ENCODE measurements around the gene MBOAT1. TPM values are rescaled to one million over a fixed set of nuclear protein-coding genes. Genes with fewer than 3 reads are reported as not detected.

The MBOAT1 gene
- total RNA-seq, 1 donor from 2014 or later = 1.1 TPM

DNA sequence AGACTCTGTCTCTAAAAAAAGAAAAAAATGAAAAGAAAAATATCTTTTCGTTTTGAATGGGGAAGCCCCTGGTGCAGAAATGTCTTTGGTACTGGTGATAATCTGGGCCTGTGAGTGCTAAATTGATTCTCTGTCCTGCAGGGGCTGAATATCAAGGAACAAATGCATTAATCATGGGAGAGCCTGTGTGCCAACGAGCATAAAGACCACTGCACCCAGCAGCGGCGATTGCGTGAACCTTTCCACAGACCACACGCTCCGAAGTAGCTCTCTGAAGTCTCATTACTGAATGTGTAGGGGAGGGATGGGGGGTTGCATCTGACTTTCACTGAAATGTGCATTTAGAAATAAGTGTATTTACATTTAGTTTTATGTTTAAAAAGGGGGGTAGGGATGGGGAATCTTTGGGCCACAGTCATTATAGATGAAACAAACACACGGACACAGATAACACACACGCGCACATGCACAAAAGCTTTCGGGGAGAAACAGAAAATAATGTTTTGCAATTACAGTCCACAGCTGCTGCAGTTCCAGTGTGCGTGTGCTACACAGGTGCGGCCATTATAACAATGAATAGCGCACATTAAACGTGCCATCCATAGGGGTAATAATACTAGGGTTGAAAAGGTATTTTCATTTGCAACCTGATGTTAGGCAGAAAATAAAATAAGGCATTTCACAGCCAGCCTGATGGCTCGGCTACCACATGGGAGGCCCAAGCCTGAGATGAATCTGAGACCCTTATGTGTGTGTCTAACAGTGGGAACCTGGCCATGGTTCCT, 154.0 kb downstream of the MBOAT1 start:
- DNase-seq (ENCODE audit: low spot score) = no peak
- TF ChIP-seq, protein P1, sequence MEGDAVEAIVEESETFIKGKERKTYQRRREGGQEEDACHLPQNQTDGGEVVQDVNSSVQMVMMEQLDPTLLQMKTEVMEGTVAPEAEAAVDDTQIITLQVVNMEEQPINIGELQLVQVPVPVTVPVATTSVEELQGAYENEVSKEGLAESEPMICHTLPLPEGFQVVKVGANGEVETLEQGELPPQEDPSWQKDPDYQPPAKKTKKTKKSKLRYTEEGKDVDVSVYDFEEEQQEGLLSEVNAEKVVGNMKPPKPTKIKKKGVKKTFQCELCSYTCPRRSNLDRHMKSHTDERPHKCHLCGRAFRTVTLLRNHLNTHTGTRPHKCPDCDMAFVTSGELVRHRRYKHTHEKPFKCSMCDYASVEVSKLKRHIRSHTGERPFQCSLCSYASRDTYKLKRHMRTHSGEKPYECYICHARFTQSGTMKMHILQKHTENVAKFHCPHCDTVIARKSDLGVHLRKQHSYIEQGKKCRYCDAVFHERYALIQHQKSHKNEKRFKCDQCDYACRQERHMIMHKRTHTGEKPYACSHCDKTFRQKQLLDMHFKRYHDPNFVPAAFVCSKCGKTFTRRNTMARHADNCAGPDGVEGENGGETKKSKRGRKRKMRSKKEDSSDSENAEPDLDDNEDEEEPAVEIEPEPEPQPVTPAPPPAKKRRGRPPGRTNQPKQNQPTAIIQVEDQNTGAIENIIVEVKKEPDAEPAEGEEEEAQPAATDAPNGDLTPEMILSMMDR (IDR thresholded peaks at IDR 0.05) = no peak
- no peak overlapping the region for H3K4me3 Mint-ChIP-seq (ENCODE audit: unreplicated experiment)
- H3K4me1 Mint-ChIP-seq (ENCODE audit: low read depth) = peaks cover 5% of the 10 kb centered on the region
- H3K27ac Mint-ChIP-seq (ENCODE audit: unreplicated experiment) = no peak overlapping the region
- no peaks in the 10 kb centered on the region for H3K27me3 Mint-ChIP-seq (ENCODE audit: low read depth)
- no peaks in the 10 kb centered on the region for H3K36me3 Mint-ChIP-seq (ENCODE audit: low read depth)
- no peaks in the 10 kb centered on the region for H3K9me3 Mint-ChIP-seq (ENCODE audit: low read depth)

DNA sequence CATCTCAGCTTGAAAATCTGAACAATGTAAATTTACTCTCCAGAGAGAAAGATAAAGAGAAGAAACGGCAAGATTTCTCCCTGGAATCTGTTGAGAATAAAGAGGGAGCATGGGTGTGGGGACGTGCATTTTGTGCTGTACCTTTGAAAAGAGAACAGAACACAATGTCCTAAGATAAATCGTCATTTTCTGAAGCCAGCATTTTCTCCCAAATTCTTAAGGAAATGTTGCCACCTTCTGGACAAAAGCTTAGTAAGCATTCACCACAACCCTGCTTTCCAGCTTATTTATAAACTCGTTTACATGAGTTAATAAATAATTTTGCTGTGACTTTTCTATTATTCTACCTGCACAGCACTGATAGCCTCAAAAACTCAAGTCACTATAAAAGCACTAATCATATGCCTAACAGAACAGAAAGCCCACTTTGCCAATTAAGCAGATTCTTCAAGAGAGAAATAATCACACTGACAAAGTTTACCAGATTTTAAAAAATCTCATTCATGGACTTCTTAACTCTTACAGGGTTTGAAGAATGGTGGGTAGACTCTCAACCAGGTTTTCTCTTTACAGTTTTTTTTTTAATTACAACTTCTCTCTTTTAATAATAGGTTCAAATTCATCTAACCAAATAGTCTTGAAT, 155.8 kb downstream of the MBOAT1 start:
- Mint-ChIP-seq H3K27me3 (ENCODE audit: low read depth) (no peaks in the 10 kb centered on the region), H3K9me3 (ENCODE audit: low read depth) (no peaks in the 10 kb centered on the region), H3K27ac (ENCODE audit: unreplicated experiment) (peak overlapping the region; percentile 52), H3K4me3 (ENCODE audit: unreplicated experiment) (no peak overlapping the region), H3K4me1 (ENCODE audit: low read depth) (peaks cover 5% of the 10 kb centered on the region), H3K36me3 (ENCODE audit: low read depth) (no peaks in the 10 kb centered on the region)
- TF ChIP-seq, protein P1 (IDR thresholded peaks at IDR 0.05) = peak; percentile 91
- no peak for DNase-seq (ENCODE audit: low spot score)

DNA sequence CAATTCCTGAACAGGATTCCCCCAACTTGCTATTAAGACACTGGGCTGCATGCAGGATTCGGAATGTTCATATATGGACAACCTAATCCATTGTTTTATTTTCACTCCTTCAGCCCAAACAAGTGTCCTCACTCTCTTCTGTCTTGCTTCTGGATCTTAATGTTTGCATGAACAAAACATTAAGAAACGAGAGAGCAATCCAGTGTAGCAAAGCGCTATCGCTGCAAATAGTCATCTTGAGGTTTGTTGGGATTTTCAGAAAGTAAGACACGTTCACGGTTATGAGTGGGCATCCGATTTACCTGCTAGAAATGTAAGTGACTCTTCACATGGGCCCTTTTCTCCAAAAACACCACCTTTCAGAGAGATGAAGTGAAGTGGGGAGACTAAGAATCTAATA, 156.4 kb downstream of the MBOAT1 start:
- Mint-ChIP-seq H3K27ac (ENCODE audit: unreplicated experiment) (no peak overlapping the region), H3K36me3 (ENCODE audit: low read depth) (no peaks in the 10 kb centered on the region), H3K9me3 (ENCODE audit: low read depth) (no peaks in the 10 kb centered on the region), H3K4me3 (ENCODE audit: unreplicated experiment) (no peak overlapping the region), H3K27me3 (ENCODE audit: low read depth) (no peaks in the 10 kb centered on the region), H3K4me1 (ENCODE audit: low read depth) (peaks cover 5% of the 10 kb centered on the region)
- no peak for DNase-seq (ENCODE audit: low spot score)
- TF ChIP-seq, protein P1 (IDR thresholded peaks at IDR 0.05) = no peak

Other genes with a start within 250 kb of the MBOAT1 start
- 16.8 to 18.3 TPM (median 17.1 TPM) in 3 replicates for gene E2F3, start 189.4 kb upstream of the MBOAT1 start, total RNA-seq